Measurements from ENCODE around the gene DOCK9.
"Not testable (repeated sequence)": the region's sequence is repeated elsewhere in the genome, so short reads cannot be mapped to it uniquely, and the experiment has no call there.

Gene DOCK9

DNA sequence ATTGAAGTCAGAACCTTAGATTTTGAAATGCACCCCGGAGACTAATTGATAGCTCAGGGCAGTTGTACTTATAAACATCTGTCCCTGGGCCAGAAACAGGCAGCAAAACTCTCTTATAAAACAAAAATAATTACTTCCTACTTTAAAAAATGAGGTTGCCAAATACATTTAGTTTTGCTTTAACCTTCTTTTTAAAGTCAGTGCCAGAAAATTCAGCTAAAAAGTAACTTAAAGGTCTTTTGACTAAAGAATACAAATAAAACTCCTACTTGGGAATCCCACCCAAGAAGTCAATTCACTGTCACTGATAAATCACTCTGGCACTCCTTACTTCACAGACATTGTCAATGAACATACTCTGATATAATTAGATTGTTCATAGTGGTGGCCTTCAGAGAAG is 60.7 kb downstream of the DOCK9 start:
- DNase-seq (ENCODE audit: low read depth in 2 of 2) = no peak

- no peak for DNase-seq (ENCODE audit: low read depth in 2 of 2)
These were observed 61.5 kb downstream of the DOCK9 start for GRCh38 chr13:98916403-98916802.

DNA sequence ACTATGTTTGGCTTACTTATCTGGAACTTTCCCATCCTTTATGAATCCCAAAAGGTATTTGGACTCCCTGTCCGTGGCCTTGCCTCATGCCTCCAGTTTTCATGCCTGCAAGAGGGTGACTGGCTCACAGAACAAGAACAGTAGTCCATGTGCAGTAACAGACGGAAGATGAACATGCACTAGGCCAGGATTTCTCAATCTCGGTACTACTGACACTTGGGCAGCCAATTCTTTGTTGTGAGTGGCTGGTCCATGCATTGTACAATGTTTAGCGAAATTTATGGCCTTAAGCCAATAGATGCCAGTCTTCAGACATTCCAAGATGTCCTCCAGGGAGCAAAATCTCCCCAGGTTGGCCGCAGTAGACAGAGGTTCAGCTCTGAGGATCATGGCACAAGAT is 61.9 kb downstream of the DOCK9 start:
- no peak for DNase-seq (ENCODE audit: low read depth in 2 of 2)

DNA sequence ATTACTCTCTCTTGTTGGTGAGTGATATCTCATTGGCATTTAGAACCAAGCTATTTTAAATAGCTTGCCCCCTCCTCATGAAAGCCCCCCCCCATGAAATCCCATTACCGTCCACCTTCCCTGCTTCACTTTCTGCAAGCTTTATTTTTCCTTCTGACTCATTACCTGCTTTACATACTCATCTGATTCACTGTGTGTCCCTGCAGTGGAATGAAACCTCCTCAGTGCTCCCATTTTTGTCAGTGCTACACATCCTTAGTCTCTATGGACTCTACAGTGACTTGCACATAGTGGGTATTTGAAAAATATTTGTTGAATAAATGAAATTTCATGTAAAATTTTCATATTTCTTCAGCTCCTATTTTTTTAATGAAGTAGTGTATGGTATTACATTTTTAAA is 62.3 kb downstream of the DOCK9 start:
- no peak for DNase-seq (ENCODE audit: low read depth in 2 of 2)

- DNase-seq (ENCODE audit: low read depth in 2 of 2) = no peak
These were observed 64.1 kb downstream of the DOCK9 start for GRCh38 chr13:98913741-98914140.

DNA sequence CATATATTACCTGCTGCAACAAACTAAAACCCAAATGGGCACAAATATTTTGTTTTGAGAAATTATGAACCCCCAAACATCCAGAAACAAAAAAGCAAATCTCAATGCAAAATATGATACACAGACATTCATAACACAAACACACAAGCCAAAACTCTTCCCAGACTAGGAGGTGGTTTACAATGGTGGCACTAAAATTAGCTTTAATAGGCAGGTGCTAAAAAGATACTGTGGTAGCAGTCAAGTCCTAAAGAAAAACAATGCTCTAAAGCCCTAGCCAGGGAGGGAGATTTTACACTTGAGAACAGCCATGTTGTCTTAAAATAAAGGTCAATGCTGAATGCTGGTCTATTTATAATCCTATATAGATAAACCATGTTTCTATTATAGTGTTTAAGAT is 65.0 kb downstream of the DOCK9 start:
- DNase-seq (ENCODE audit: low read depth in 2 of 2) = no peak

DNA sequence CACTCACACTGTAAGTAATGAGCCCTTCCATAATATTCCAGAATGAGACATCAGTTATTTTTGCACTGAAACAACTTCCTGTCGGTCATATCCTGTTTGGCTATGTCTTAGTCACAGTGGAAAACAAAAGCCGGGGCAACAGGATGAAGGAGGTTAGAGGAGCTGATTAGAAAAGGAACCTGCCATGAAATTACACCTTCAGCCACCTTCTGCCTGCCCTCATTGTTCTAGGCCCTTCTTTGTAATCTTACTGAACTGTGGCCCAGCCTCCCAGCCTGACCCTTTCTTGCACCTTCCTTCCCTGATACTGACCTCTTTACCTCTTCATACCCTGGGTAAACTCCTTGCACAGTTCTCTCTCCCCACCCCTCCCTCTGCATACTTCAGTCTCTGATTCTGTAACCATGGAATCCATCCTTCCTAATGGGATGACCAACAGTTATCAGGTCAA is 67.3 kb downstream of the DOCK9 start:
- no peak for DNase-seq (ENCODE audit: low read depth in 2 of 2)

DNA sequence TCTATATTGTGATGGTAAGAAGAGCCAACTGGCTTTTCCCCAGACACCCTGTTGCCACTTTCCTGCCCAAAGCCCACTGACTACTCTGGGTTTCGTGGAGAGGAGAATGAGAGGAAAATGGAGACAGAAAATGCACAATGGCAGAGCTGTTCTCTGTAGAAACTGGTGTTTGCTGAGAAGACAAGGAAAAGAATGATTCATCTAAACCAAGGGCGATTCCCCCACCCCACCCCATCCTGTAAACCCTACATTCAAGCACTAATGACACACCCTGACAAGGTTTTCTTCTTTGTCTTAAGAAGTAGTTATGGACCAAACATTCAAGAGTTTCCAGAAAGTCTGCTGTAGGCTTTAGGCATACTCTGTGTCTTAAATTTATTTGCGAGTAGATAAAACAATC is 68.8 kb downstream of the DOCK9 start:
- peak in 1 of 2 donors; percentile 14 for DNase-seq (ENCODE audit: low read depth in 2 of 2)

- DNase-seq (ENCODE audit: low read depth in 2 of 2) = no peak
These were observed 70.9 kb downstream of the DOCK9 start for GRCh38 chr13:98906746-98907502.

- no peak for DNase-seq (ENCODE audit: low read depth in 2 of 2)
These were observed 72.7 kb downstream of the DOCK9 start for GRCh38 chr13:98905199-98905598.

- no peak for DNase-seq (ENCODE audit: low read depth in 2 of 2)
These were observed 77.4 kb downstream of the DOCK9 start for GRCh38 chr13:98900442-98900841.

DNA sequence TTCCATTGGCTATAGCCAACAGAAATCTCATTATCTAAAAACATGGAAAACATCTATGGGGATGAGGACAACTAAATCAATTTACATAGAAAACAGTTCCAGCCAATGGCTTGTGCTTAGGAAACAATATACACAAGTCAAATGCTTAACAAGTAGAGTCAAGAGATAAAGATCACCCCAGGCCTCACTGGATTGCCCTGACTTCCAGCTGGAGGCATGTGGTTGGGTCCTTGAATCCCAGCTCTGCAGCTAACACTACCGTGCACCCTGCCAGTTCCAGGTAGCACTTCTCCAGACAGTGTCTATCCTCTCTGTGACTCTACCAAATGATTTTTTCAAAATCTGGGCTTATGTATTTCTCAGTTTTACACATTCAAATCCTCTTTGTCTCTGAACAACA is 80.2 kb downstream of the DOCK9 start:
- no peak for DNase-seq (ENCODE audit: low read depth in 2 of 2)

DNA sequence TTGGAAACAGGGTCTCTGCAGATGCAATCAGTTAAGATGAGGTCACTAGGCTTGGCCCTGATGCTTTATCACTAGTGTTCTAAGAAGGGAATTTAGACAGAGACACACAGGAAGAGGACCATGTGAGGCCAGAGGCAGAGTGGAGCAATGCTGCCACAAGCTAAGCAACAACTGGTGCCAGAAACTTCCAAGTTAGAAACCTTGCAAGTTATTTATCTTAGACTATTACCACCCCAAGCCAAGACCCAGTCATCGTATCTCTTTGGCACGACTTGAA is 81.1 kb downstream of the DOCK9 start:
- no peak for DNase-seq (ENCODE audit: low read depth in 2 of 2)

- no peak for DNase-seq (ENCODE audit: low read depth in 2 of 2)
These were observed 81.6 kb downstream of the DOCK9 start for GRCh38 chr13:98896083-98896867.

- not testable (repeated sequence) for DNase-seq (ENCODE audit: low read depth in 2 of 2)
These were observed 83.0 kb downstream of the DOCK9 start for GRCh38 chr13:98894814-98895213.

DNA sequence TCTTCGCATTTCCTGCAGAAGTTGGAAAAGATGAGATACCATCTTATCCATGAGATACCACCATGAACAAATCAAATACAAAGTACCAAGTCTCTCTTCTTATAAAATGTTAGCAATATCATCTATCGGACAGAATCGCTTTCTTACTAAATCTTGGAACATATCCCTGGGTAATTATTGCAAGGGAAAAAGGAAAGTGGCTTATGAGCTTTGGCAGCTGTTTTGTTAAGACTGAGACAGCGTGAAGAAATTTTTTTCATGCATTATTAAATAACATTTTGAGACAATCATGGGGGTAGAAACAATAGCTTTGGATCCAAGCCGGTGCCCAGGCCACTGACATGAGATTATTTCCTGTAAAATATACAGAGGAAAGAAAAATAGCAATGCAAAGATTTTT is 84.5 kb downstream of the DOCK9 start:
- no peak for DNase-seq (ENCODE audit: low read depth in 2 of 2)

- DNase-seq (ENCODE audit: low read depth in 2 of 2) = no peak
These were observed 85.0 kb downstream of the DOCK9 start for GRCh38 chr13:98892821-98893220.

GRCh38 chr13:98892077-98892476 is 85.8 kb downstream of the DOCK9 start:
- DNase-seq (ENCODE audit: low read depth in 2 of 2) = no peak

DNA sequence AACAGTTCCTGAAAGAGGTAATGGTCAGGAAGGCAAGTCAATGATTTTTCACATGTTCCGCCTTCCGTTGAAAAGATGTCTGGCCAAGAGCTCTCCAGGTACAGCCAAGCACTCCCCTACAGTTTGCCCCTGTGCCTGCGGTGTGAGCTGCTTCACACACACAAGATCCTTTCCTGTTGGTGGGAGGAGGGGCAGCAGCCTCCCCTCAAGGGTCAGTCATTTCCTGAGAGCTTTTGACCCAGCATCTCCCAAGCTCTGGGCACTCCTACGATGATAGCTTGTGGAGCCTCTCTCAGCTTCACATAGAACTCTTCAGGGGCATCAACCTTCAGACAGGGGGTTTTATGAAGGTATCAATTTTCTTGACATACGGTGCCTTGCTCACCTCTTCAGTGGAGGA is 86.9 kb downstream of the DOCK9 start:
- no peak for DNase-seq (ENCODE audit: low read depth in 2 of 2)

DNA sequence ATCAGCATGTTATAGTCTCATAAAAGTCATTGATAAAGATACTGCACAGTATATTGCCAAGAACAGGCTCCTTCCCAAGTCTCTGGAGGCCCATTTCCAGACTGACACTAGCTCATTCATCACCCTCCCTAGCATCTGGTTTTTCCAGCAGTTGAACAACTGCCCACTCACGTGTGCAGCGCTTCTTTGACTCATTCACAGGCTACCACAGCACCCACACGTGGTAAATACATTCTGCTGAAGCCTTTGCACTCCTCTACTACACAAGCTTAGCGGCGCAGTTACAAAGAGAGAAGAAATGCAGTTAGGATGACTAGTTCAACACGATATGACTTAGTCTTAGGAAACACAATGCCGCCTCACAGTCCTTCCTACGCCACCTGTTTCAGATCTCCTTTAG is 87.7 kb downstream of the DOCK9 start:
- DNase-seq (ENCODE audit: low read depth in 2 of 2) = peak in 1 of 2 donors; percentile 5

DNA sequence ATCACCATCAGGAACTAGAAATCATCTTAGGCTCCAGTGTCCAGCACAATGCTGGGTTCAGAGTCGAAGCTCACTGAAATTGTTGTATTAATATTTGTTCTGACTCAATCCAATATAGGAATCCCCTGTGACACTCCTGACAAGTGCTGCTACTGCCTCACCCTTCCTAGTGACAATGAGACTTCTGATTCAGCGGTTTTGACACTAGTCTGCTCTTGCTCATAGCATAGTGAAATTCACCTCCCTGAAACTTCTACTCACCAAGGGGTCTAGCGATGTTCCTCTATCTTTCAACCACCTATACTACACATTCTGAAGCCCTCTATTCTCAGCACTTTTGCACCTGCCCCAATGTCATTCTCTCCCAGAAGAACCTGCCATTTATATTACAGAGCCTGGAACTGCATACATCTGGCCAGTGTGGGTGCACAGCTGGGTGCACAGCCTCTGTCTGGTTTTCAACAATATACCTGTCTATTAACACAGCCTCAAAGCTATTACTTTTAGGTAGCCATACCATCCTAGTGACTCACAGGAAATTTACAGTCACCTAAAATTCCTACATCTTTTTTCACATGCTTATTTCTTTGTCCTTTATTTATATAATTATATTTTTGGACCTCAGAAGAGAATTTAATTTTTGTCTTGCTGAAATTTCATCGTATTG is 88.3 kb downstream of the DOCK9 start:
- no peak for DNase-seq (ENCODE audit: low read depth in 2 of 2)

GRCh38 chr13:98888890-98889279 is 89.0 kb downstream of the DOCK9 start:
- no peak for DNase-seq (ENCODE audit: low read depth in 2 of 2)
